HEK293 (cell line): ENCODE results near the gene GIT1.

Source experiments
- CTCF ChIA-PET: fragments of 350-600 bp; formaldehyde crosslinking; extraction: SDS; loops from one replicate; lab custom pipeline; 2021; ENCODE audit warnings: antibody characterized with exemption; lab: Yijun Ruan, JAX
- POLR2A ChIA-PET: fragments of 300-600 bp; formaldehyde crosslinking; extraction: SDS; loops from one replicate; lab custom pipeline; 2020; ENCODE audit warnings: antibody characterized with exemption, inconsistent platforms; lab: Yijun Ruan, JAX
- H3K27ac ChIP-seq: fragments of 200-500 bp; sonication (Bioruptor generic); 2 replicates; pipeline ENCODE4 v1.5.1; 2014; ENCODE audit warnings: low read depth, low read length, control low read depth, inconsistent platforms; ENCODE audit errors: extremely low read depth
- H3K36me3 ChIP-seq, 2 experiments: fragments of 200-500 bp in 1 of 2; sonication (Bioruptor generic) in 1 of 2; 1 replicate in 1 of 2; 2 replicates in 1 of 2; pipeline ENCODE4 v1.5.1; 2014 to 2017; ENCODE audit warnings: inconsistent platforms in 2 of 2, low read length in 2 of 2; ENCODE audit not compliant: control insufficient read depth in 2 of 2, insufficient read depth in 1 of 2
- H3K4me1 ChIP-seq: fragments of 200-500 bp; sonication (Bioruptor generic); 2 replicates; pipeline ENCODE4 v1.5.1; 2014; ENCODE audit warnings: mild to moderate bottlenecking, low read length, inconsistent platforms; ENCODE audit not compliant: control insufficient read depth, insufficient read depth
- H3K4me3 ChIP-seq: 2 replicates; pipeline ENCODE4 v1.5.1; 2011; ENCODE audit warnings: low read depth, mild to moderate bottlenecking, control low read depth, low read length, moderate library complexity
- H3K9me3 ChIP-seq: fragments of 200-500 bp; sonication (Bioruptor generic); 2 replicates; pipeline ENCODE4 v1.5.1; 2014; ENCODE audit warnings: low read depth, low read length, inconsistent platforms; ENCODE audit not compliant: control insufficient read depth, insufficient read depth
- GLIS2 ChIP-seq: fragments of 450-650 bp; formaldehyde crosslinking; IDR thresholded peaks from 2 replicates; pipeline ENCODE4 v1.5.1; 2016; ENCODE audit warnings: missing biosample characterization, missing genetic modification characterization
- SP2 ChIP-seq: fragments of 450-650 bp; formaldehyde crosslinking; IDR thresholded peaks from 2 replicates; pipeline ENCODE4 v1.5.1; 2016; ENCODE audit warnings: missing biosample characterization, missing genetic modification characterization
- ZBTB17 ChIP-seq: fragments of 450-650 bp; formaldehyde crosslinking; IDR thresholded peaks from 2 replicates; pipeline ENCODE4 v1.5.1; 2016; ENCODE audit warnings: missing biosample characterization, missing genetic modification characterization
- ZNF157 ChIP-seq: fragments of 450-650 bp; formaldehyde crosslinking; IDR thresholded peaks from 2 replicates; pipeline ENCODE4 v1.5.1; 2016; ENCODE audit warnings: missing biosample characterization, missing genetic modification characterization
- ZNF202 ChIP-seq: fragments of 450-650 bp; formaldehyde crosslinking; IDR thresholded peaks from 2 replicates; pipeline ENCODE4 v1.5.1; 2016; ENCODE audit warnings: missing biosample characterization, missing genetic modification characterization, borderline replicate concordance
- ZNF37A ChIP-seq: fragments of 450-650 bp; IDR thresholded peaks from 2 replicates; pipeline ENCODE4 v1.5.1; 2018; ENCODE audit warnings: missing biosample characterization, missing genetic modification characterization
- ZNF530 ChIP-seq: fragments of 450-650 bp; formaldehyde crosslinking; IDR thresholded peaks from 2 replicates; pipeline ENCODE4 v1.5.1; 2016; ENCODE audit warnings: low read depth, missing biosample characterization, missing genetic modification characterization
- ZNF544 ChIP-seq: fragments of 450-650 bp; formaldehyde crosslinking; IDR thresholded peaks from 2 replicates; pipeline ENCODE4 v1.5.0; 2017; ENCODE audit warnings: missing biosample characterization, missing genetic modification characterization
- ZNF558 ChIP-seq: fragments of 450-650 bp; formaldehyde crosslinking; IDR thresholded peaks from 2 replicates; pipeline ENCODE4 v1.5.1; 2016; ENCODE audit warnings: missing biosample characterization, missing genetic modification characterization
- ZNF596 ChIP-seq: fragments of 450-650 bp; IDR thresholded peaks from 2 replicates; pipeline ENCODE4 v1.5.0; 2018; ENCODE audit warnings: missing biosample characterization, mild to moderate bottlenecking, missing genetic modification characterization, moderate library complexity
- ZNF600 ChIP-seq: fragments of 450-650 bp; formaldehyde crosslinking; IDR thresholded peaks from 2 replicates; pipeline ENCODE4 v1.5.1; 2016; ENCODE audit warnings: missing biosample characterization, missing genetic modification characterization
- ZNF624 ChIP-seq: fragments of 450-650 bp; formaldehyde crosslinking; IDR thresholded peaks from 2 replicates; pipeline ENCODE4 v1.5.1; 2017; ENCODE audit warnings: missing biosample characterization, missing genetic modification characterization
- ZNF626 ChIP-seq: fragments of 450-650 bp; sonication (Bioruptor Pico); formaldehyde crosslinking; IDR thresholded peaks from 2 replicates; pipeline ENCODE4 v1.5.1; 2018; ENCODE audit warnings: missing biosample characterization, missing genetic modification characterization, inconsistent platforms
- ZNF629 ChIP-seq: fragments of 450-650 bp; formaldehyde crosslinking; IDR thresholded peaks from 2 replicates; pipeline ENCODE4 v1.5.1; 2017; ENCODE audit warnings: missing biosample characterization, missing genetic modification characterization
- ZNF776 ChIP-seq: fragments of 450-650 bp; formaldehyde crosslinking; IDR thresholded peaks from 2 replicates; pipeline ENCODE4 v1.5.0; 2017; ENCODE audit warnings: missing biosample characterization, missing genetic modification characterization, borderline replicate concordance
- ZNF837 ChIP-seq: fragments of 450-650 bp; formaldehyde crosslinking; IDR thresholded peaks from 2 replicates; pipeline ENCODE4 v1.5.1; 2016; ENCODE audit warnings: missing biosample characterization, missing genetic modification characterization
- ZSCAN30 ChIP-seq: fragments of 450-650 bp; IDR thresholded peaks from 2 replicates; pipeline ENCODE4 v1.5.1; 2018; ENCODE audit warnings: missing biosample characterization, mild to moderate bottlenecking, missing genetic modification characterization, moderate library complexity
- TF ChIP-seq, protein P1 (sequence below): fragments of 450-650 bp; formaldehyde crosslinking; IDR thresholded peaks from 2 replicates; pipeline ENCODE4 v1.5.1; 2017; ENCODE audit warnings: missing biosample characterization, missing genetic modification characterization
- TF ChIP-seq, protein P2 (sequence below): fragments of 450-650 bp; formaldehyde crosslinking; IDR thresholded peaks from 2 replicates; pipeline ENCODE4 v1.5.1; 2017; ENCODE audit warnings: missing biosample characterization, missing genetic modification characterization
- TF ChIP-seq, protein P3 (sequence below): fragments of 450-650 bp; formaldehyde crosslinking; IDR thresholded peaks from 2 replicates; pipeline ENCODE4 v1.5.1; 2016; ENCODE audit warnings: missing biosample characterization, missing genetic modification characterization
- TF ChIP-seq, protein P4 (sequence below): fragments of 450-650 bp; formaldehyde crosslinking; IDR thresholded peaks from 2 replicates; pipeline ENCODE4 v1.5.1; 2017; ENCODE audit warnings: missing biosample characterization, missing genetic modification characterization
- TF ChIP-seq, protein P5 (sequence below): fragments of 450-650 bp; formaldehyde crosslinking; IDR thresholded peaks from 2 replicates; pipeline ENCODE4 v1.5.1; 2016; ENCODE audit warnings: missing biosample characterization, missing genetic modification characterization, low read depth
- TF ChIP-seq, protein P6 (sequence below): fragments of 450-650 bp; formaldehyde crosslinking; IDR thresholded peaks from 2 replicates; pipeline ENCODE4 v1.5.1; 2016; ENCODE audit warnings: missing biosample characterization, missing genetic modification characterization
- TF ChIP-seq, protein P7 (sequence below): fragments of 450-650 bp; formaldehyde crosslinking; IDR thresholded peaks from 2 replicates; pipeline ENCODE4 v1.5.1; 2017; ENCODE audit warnings: missing biosample characterization, missing genetic modification characterization

Gene GIT1

DNA sequence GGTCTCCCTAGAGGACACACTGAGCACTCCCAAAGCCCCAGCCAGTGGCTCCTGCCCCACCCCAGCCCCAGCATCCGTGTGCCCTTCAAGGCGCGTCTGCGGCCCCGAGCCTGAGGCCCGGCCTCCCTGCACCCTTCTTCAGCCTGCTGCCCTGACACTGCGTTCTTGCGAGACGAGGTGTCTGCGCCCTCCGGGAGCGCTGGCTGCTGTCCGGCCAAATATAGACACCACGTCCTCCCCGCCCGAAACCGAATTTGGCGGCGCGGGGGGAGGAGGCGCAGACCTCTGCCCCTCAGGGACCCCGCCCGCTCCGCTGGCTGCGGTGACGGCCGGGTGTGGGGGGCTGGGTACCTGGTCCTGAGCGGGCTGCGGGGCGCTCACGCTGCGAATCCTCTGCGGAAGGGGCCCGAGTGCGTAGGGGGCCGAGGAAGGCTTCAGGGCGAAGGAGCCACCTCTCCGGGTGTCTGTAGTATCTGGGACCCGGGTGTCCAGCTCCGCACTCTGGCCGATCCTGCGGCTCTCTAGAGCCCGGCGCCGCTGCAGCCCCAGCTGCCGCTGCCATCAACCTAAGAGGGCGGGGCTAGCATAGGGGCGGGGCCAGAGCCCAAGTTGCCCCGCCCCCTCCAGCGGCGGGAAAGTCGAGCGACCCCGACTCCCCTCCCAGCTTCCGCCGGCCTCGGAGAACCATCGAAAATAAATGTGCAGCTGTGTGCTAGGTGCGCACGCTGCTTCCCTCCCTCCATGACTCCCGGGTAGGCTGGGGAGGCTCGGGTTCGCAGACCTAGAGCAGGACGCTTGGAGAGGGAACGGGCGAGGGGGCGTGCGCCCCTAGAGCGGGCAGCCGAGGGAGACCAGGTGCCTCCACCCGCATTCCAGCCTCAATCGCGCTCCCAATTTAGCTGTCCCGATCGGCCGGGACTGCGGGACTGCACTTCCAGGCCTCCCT, 33.2 kb upstream of the GIT1 start, which contains the start of gene CORO6:
CORO6 (minus strand) TSS at position 576 of the 946 bp plus-strand sequence. CDS start 1,491 bp downstream, outside the sequence.
- POLR2A ChIA-PET = interaction anchor here (0.6 to 1.8 kb wide), 8 partner anchors 16 to 455 kb away, joined by 3 to 11 read pairs (median 4); partner anchors contain the start of gene ANKRD13B
- H3K27ac ChIP-seq = peak within 1 kb of the TSS; percentile 40; the same call in 1 of the 2 replicates
- CTCF ChIA-PET = interaction anchor here (0.5 to 1.4 kb wide), 5 partner anchors 13 to 505 kb away, joined by 3 to 6 read pairs (median 4); partner anchors contain the start of gene ANKRD13B
- H3K4me3 ChIP-seq = peak within 1 kb of the TSS; percentile 75
- H3K4me1 ChIP-seq = peaks cover 12% of the 10 kb centered on the region
- H3K9me3 ChIP-seq = no peaks in the 10 kb centered on the region
- no peaks in the 10 kb centered on the region for H3K36me3 ChIP-seq
- TF ChIP-seq ZBTB17 (tag by site-specific recombination) = peak; percentile 90
- TF ChIP-seq, protein P1, sequence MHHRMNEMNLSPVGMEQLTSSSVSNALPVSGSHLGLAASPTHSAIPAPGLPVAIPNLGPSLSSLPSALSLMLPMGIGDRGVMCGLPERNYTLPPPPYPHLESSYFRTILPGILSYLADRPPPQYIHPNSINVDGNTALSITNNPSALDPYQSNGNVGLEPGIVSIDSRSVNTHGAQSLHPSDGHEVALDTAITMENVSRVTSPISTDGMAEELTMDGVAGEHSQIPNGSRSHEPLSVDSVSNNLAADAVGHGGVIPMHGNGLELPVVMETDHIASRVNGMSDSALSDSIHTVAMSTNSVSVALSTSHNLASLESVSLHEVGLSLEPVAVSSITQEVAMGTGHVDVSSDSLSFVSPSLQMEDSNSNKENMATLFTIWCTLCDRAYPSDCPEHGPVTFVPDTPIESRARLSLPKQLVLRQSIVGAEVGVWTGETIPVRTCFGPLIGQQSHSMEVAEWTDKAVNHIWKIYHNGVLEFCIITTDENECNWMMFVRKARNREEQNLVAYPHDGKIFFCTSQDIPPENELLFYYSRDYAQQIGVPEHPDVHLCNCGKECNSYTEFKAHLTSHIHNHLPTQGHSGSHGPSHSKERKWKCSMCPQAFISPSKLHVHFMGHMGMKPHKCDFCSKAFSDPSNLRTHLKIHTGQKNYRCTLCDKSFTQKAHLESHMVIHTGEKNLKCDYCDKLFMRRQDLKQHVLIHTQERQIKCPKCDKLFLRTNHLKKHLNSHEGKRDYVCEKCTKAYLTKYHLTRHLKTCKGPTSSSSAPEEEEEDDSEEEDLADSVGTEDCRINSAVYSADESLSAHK (tag by site-specific recombination) = no peak
- TF ChIP-seq ZNF596 (tag by site-specific recombination) = 0 out of 2 replicates have a peak, but pooled peaks have one; percentile 3
- TF ChIP-seq ZNF157 (tag by site-specific recombination) = no peak
- TF ChIP-seq, protein P2, sequence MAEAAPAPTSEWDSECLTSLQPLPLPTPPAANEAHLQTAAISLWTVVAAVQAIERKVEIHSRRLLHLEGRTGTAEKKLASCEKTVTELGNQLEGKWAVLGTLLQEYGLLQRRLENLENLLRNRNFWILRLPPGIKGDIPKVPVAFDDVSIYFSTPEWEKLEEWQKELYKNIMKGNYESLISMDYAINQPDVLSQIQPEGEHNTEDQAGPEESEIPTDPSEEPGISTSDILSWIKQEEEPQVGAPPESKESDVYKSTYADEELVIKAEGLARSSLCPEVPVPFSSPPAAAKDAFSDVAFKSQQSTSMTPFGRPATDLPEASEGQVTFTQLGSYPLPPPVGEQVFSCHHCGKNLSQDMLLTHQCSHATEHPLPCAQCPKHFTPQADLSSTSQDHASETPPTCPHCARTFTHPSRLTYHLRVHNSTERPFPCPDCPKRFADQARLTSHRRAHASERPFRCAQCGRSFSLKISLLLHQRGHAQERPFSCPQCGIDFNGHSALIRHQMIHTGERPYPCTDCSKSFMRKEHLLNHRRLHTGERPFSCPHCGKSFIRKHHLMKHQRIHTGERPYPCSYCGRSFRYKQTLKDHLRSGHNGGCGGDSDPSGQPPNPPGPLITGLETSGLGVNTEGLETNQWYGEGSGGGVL (tag by site-specific recombination) = peak; percentile 80
- TF ChIP-seq, protein P3, sequence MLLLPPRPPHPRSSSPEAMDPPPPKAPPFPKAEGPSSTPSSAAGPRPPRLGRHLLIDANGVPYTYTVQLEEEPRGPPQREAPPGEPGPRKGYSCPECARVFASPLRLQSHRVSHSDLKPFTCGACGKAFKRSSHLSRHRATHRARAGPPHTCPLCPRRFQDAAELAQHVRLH (tag by site-specific recombination) = no peak
- TF ChIP-seq ZNF600 (tag by site-specific recombination) = no peak; the same call in 1 of the 2 replicates
- no peak for TF ChIP-seq ZSCAN30 (tag by site-specific recombination)
- TF ChIP-seq, protein P4, sequence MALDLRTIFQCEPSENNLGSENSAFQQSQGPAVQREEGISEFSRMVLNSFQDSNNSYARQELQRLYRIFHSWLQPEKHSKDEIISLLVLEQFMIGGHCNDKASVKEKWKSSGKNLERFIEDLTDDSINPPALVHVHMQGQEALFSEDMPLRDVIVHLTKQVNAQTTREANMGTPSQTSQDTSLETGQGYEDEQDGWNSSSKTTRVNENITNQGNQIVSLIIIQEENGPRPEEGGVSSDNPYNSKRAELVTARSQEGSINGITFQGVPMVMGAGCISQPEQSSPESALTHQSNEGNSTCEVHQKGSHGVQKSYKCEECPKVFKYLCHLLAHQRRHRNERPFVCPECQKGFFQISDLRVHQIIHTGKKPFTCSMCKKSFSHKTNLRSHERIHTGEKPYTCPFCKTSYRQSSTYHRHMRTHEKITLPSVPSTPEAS (tag by site-specific recombination) = no peak
- TF ChIP-seq ZNF626 (tag by site-specific recombination) = no peak
- TF ChIP-seq ZNF629 (tag by site-specific recombination) = peak; percentile 46; the same call in 1 of the 2 replicates
- no peak; the same call in 1 of the 2 replicates for TF ChIP-seq ZNF37A (tag by site-specific recombination)
- TF ChIP-seq, protein P5, sequence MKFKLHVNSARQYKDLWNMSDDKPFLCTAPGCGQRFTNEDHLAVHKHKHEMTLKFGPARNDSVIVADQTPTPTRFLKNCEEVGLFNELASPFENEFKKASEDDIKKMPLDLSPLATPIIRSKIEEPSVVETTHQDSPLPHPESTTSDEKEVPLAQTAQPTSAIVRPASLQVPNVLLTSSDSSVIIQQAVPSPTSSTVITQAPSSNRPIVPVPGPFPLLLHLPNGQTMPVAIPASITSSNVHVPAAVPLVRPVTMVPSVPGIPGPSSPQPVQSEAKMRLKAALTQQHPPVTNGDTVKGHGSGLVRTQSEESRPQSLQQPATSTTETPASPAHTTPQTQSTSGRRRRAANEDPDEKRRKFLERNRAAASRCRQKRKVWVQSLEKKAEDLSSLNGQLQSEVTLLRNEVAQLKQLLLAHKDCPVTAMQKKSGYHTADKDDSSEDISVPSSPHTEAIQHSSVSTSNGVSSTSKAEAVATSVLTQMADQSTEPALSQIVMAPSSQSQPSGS (tag by site-specific recombination) = no peak
- peak; percentile 78 for TF ChIP-seq SP2 (tag by site-specific recombination)
- TF ChIP-seq ZNF544 (tag by site-specific recombination) = no peak
- TF ChIP-seq ZNF624 (tag by site-specific recombination) = no peak
- TF ChIP-seq ZNF558 (tag by site-specific recombination) = no peak
- no peak for TF ChIP-seq ZNF530 (tag by site-specific recombination)
- TF ChIP-seq ZNF202 (tag by site-specific recombination) = no peak
- TF ChIP-seq, protein P6, sequence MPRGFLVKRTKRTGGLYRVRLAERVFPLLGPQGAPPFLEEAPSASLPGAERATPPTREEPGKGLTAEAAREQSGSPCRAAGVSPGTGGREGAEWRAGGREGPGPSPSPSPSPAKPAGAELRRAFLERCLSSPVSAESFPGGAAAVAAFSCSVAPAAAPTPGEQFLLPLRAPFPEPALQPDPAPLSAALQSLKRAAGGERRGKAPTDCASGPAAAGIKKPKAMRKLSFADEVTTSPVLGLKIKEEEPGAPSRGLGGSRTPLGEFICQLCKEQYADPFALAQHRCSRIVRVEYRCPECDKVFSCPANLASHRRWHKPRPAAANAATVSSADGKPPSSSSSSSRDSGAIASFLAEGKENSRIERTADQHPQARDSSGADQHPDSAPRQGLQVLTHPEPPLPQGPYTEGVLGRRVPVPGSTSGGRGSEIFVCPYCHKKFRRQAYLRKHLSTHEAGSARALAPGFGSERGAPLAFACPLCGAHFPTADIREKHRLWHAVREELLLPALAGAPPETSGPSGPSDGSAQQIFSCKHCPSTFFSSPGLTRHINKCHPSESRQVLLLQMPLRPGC (tag by site-specific recombination) = 0 out of 2 replicates have a peak, but pooled peaks have one; percentile 21
- TF ChIP-seq, protein P7, sequence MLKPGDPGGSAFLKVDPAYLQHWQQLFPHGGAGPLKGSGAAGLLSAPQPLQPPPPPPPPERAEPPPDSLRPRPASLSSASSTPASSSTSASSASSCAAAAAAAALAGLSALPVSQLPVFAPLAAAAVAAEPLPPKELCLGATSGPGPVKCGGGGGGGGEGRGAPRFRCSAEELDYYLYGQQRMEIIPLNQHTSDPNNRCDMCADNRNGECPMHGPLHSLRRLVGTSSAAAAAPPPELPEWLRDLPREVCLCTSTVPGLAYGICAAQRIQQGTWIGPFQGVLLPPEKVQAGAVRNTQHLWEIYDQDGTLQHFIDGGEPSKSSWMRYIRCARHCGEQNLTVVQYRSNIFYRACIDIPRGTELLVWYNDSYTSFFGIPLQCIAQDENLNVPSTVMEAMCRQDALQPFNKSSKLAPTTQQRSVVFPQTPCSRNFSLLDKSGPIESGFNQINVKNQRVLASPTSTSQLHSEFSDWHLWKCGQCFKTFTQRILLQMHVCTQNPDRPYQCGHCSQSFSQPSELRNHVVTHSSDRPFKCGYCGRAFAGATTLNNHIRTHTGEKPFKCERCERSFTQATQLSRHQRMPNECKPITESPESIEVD (tag by site-specific recombination) = no peak
- no peak for TF ChIP-seq ZNF837 (tag by site-specific recombination)
- peak; percentile 5; the same call in 1 of the 2 replicates for TF ChIP-seq GLIS2 (tag by site-specific recombination)
- TF ChIP-seq ZNF776 (tag by site-specific recombination) = no peak
